ENCODE results near the gene CCDC122.

GRCh38 chr13:43852923-43853404, 26.6 kb downstream of the CCDC122 start:
- TF ChIP-seq CBFB (IDR thresholded peaks at IDR 0.05; ENCODE audit: low read depth) (no peak), POLR2AphosphoS5 (IDR thresholded peaks at IDR 0.05; ENCODE audit: low read length) (no peak), ATF3 (IDR thresholded peaks at IDR 0.05; ENCODE audit: borderline replicate concordance, extremely low read depth, low read depth, low read length) (no peak), HDGF (IDR thresholded peaks at IDR 0.05) (no peak), CTCF (IDR thresholded peaks at IDR 0.05 in 2 of 3, conservative IDR thresholded peaks at IDR 0.05 in 1 of 3; ENCODE audit: control insufficient read depth in 2 of 3, extremely low read depth in 1 of 3, insufficient read depth in 1 of 3, low read depth in 3 of 3, low read length in 3 of 3) (no peak), REST (IDR thresholded peaks at IDR 0.05; ENCODE audit: low read depth, low read length) (no peak), POLR2A (IDR thresholded peaks at IDR 0.05; ENCODE audit: low read depth, low read length) (no peak), ZNF622 (IDR thresholded peaks at IDR 0.05) (no peak), FOS (IDR thresholded peaks at IDR 0.05; ENCODE audit: borderline replicate concordance, extremely low read depth, insufficient read length) (no peak), TAF1 (IDR thresholded peaks at IDR 0.05; ENCODE audit: borderline replicate concordance, low read depth, low read length) (no peak), RFX5 (IDR thresholded peaks at IDR 0.05; ENCODE audit: low read depth, low read length) (no peak), YY1 (IDR thresholded peaks at IDR 0.05; ENCODE audit: low read depth, low read length) (no peak), JUND (IDR thresholded peaks at IDR 0.05; ENCODE audit: low read depth, low read length) (no peak)
